HG03064 (cell line): ENCODE measurements around the gene CHPF2.

ENCODE experiments used
- ATAC-seq: cut with Tn5 transposase; IDR thresholded peaks from one replicate; pipeline ENCODE4 v1.9.1; 2021; ENCODE audit warnings: low read depth; ENCODE audit not compliant: unreplicated experiment

CHPF2 gene

DNA sequence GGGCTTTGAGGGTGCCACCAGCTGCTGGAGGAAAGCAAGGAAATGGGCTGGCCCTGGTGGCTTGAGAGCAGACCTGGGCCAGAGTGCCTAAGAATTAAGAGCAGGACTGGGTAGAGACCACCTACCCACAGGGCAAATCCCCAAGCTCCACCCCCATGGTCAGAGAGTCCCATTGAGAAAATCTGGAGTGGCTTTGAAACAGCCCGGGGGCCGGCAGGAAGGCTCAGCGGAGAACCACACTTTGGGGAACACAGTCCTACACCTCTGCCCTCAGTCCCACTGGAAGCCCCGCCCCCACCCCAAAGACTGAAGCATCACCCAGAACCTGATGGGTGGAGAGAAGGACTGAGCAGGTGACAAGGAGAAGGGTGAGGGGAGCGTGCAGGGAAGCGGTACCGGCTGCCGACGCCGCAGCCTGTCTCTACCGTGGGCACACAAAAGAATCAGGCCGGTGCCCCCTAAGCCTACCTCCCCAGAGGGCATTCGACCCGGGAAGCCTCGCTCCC lies 12.6 kb downstream of the CHPF2 start:
- no peak for ATAC-seq

DNA sequence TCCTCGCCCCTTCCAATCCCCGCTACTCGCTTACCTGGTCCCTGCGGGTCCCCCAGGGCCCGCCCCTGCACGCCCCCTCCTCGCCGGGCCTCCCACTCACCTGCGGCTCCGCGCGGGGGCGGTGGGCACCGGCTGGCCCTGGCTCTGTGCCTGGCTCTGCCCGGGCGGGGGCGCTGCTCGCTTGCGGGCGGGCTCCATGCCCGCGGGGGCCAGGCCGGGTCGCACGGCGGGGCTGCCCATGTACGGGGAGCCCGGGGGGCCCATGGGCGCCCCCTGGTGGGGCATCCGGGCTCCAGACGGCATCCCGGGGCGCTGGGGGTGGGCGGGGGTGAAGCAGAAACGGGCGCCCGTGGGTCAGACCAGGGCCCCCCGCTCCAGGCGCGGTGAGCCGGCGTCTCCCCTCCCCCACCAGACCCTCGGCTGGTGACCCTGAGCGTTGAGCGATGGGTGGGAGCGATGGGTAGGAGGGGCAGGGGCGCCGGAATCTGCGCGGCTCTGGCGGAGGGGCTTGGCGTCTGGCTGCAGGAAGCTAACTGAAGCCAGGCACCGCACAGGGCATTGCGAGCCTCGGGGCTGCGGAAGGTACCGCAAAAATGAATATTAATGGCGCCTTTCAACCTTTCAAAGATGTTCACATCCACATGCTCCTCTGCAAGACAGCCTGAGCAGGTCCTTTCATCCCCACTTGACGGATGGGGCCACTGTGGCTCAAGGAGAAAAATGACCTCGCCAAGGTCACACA lies 13.2 kb downstream of the CHPF2 start:
- ATAC-seq, result no peak

DNA sequence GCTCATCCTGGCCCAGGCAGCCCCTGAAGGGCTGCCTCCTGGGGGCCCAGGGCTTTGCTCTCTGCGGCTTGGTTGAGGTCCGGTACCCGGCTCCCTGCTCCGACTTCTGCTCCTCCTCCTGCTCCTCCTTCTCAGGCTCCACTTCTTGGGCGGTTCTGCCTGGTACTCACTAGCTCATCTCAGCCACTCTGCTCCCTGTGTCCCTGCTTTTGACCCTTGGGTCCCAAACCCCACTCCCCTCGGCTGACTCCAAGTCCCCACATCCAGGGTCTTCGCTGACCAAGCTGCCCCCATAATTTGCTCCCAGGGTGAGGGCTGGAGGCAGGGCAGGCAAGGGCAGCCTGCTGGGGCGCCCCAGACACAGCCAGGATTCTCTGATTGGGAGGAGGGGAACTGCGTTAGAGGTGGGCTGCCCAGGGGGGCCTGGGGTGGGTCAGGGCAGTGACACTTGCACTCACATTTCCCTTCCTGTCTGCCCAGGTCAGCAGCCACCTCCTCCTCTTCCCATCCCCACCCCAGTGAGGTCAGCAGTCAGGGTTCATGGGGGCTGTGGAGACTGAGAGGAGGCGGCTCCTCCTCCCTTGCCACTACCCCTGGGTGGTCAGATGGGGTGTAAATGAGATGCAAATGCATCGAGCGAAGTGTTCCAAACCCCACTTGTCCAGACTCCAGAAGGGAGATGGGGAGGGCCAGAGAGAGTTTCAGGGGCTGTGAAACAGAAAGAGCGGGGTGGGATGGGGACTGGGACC lies 14.0 kb downstream of the CHPF2 start:
- ATAC-seq, result no peak

DNA sequence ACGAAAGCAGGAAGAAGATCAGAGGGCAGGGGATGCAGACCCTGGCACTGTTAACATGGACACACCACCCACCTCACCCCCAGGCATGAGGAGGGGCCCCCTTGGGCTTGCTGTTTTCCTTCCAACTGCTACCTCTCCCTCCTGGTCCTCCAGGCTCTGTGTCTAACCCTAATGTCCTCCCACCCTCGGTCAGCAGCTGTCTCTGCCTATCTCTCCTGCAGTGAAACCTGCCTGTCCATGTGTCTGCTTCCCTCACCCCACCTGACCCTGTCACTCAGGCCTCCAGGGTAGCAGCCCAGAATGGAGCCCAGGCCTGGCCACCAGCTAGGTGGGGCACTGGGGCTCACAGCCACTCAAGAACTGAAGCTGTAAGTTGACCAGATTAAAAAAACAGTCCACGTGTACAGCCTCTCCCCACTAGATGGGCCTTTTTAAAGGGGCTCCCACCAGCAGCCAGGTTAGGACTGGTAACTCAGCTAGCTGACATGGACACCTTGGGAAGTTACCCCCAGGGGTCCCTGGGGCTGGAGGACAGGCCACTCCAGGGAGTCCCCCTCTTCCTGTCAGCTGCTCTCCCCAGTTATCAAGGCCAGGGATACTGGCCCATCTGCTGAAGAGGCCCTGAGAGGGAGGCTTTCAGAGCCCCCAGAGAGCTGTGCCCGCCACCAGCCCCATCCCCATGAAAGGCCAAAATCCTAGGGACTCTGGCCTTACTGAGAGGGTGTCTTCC lies 14.7 kb downstream of the CHPF2 start:
- ATAC-seq, result no peak

DNA sequence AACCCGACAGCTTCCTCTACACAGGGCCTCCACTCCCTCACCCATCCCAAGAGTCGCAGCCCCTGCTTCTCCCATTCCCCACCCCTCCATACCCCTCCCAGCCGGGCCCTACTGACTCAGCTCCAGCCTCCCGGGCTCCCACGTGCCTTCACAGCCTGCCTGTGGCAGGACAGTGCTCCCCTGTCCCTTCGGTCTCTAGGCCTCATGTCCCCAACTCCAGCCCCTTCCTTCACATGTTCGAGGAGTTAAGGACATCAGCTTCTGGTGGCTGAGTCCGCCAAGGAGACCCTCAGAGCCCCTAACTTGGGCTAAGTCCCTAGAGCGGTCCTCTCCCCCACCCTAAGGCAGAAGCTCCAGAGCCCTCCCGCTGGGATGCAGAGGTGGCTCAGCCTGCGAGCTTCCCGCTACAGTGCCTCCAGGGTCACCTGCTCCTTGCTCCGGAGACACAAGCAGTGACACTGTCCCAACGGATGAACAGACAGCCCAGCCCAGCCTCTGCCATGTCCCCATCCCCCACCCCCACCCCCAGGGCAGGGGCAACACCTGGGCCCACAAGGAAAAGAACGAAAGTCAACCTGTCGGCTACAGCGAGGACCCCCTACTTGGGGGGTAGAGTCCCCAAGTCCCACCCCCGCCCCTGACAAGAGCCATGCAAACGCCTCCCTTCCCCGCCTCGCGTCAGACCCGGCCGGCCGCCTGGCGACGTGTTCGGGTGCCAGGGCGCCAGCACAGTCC lies 15.5 kb downstream of the CHPF2 start:
- no peak for ATAC-seq

DNA sequence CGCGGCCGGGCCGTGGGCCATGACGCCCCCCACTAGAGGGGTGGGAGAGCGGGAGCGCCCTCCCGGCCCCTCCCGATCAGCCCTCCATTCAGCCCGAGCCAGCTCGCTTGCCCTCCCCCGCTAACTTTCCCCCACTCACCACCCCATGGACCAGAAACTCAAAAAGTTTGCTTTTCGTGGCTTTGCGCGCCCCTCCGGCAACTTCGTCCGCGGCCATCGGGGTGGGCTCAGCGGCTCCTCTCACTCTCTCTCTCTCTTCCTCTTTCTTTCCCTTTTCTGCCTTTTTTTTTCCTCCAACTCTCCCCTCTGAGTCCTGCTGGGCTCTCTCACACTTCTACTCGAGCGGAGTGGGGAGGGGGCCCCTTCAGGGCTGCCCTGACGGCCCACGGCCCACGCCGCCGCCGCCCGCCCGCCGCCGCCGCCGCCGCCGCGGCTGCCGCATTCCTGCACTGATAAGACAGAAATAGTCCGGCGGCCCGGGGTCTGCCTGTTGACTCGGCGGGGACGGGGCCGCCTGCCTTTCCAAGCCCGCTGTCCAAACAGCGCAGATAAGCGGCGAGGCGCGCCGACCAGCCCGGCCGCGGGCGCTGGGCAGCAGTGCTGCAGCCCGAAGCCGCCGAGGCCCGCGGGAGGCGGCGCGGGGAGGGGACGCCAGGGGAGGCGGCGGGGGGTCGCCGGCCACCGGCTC lies 16.2 kb downstream of the CHPF2 start, which contains the start of gene SMARCD3:
TSS of gene SMARCD3 (minus strand) at position 349 of the 688 bp plus-strand sequence. CDS start at position 217, 132 bp downstream.
- no peak for ATAC-seq

DNA sequence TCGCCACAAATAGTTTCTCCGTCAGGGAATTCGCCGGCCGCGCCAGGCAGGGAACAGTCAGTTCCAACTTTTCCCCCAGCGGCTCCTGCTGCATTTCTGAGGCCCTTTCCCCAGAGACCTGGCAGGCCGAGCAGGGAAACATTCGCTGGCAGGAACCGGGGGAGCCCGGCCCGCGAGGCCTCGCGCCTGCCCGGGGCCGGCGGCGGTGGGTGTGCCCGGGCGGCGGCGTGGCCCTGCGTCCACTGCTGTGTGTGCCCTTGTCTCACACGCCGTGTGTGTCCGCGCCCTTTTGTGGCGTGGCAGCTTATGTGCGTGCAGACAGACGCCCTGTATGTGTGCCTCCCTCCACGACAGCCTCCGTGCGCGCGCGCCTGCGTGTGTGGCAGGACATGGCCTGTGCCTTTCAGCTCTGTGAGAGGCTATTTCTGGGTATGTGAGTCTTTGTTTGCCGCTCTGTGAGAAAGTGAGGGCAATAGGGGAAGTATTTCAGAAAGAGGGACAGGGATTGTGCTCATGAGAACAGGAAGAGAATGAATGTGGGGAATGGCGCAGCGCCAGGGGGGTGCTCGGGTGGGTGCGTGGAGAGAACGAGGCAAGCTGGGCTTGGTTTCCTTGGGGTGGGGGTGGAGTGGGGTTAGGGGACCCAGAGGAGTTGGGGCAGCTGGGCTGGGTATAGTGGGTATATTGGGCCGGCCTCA lies 16.9 kb downstream of the CHPF2 start:
- ATAC-seq, result no peak

DNA sequence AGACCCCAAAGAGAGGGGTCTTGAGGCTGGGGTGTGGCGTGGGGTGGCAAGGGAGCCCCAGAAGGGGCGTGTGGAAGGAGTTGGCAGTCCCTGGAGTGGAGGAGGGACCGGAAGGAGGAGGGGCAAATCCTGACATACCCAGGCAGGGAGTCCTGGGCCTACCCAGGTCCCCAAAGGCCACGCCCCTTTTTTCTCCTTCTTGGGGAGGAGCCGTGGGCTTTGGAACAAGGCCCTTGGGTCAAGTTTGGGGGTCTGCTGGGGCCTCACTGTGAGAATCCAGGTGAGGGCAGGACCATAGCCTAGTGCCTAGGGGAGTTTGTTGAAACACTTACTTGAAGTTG lies 17.4 kb downstream of the CHPF2 start:
- ATAC-seq, result no peak

DNA sequence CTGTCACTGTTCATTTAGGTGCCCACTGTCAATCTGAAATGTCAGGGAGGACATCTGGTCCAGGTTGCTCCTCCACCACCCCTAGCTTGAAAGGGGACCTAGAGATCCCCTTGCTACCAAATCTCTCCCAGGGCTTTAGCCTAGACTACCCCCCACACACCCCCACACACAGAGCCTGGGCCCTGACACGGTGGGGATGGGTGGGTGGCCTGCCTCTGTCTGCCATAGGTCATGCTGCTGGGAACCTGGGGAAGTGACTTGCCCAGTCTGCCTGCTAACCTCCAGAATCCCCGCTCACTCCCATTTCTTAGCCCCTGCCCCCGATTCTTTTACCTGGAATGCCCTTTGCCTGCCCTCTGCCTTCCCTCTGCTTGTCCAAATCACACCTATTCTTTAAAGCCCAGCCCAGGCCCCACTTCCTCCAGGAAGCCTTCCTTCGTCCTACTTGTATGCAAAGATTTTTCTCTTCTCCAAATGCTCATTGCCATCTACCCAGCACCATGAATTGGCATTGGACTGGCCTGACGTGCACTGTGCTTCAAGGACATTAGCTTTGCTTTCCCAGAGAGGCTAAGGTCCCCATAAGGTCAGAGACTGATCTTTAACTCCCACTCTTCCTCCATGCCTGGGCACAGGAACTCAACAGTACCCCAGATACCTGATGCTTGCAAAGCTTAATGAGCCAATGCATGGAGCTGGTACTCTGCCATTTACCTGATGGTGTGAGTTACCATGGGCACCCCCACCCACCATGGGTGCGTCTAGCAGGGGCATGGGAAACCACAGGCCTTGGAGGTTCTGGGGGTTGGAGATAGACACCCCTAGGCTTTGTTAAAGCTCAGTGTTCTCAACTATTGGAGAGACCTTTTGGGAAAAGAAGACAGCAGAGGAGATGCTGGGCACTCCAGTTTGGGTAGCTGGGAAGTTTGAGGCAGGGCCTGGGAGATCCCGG lies 18.2 kb downstream of the CHPF2 start:
- no peak for ATAC-seq

DNA sequence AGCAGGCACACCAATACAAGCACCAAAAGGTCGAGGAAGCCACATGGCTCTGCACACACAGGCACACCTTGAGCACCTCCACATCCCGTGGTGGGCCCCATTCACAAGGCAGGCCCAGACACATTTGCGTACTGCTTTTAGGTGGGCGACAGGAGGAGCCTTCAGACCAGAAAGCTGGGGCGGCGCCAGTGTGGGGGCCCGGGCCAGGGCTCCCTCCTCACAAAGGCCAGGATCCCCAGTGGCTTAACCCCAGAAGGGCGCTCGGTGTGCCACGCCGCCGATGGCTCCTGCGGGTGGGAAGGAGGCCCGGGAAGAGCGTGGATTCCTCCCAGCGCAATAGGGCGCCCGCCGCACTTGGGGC lies 19.0 kb downstream of the CHPF2 start:
- ATAC-seq, result no peak

DNA sequence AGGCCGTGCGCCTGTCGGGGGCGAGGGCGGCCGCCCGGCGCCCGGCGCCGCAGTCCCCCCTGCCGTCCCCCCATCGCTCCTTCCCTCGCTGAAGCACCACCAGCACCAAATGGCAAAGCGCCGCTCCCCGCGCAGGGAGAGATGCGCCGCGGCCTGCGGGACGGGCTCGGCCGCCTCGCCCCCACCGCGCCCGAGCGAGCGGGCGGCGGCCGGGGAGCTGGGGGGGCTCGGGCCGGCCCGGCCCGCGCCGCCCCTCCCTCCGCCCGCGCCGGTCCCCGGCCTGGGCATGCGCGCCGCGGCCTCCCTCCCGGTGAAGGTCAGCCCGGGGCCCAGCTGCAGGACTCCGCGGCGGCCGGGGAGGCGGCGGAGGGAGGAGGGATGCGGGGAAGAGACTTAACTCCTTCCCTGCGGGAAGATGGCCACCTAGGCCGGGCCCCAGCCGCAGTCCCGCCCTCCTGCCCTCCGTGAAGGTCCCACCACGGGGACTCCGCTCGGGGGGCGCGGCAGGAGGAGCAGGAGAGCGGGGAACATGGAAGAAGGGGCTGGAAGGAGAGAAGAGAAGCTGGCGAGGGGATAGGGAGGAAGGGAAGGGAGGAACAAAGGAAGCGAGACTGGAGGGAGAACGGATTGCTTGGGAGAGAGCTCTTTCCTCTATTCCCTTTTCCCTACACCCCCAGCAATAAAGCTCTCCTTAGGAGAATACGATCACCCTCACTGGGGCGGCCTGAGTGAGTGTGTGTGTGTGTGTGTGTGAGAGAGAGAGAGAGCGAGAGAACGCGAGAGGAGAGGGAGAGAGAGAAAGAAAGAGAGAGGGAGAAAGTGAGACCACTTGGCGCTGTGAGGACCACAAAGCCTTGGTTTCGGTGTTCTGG lies 19.6 kb downstream of the CHPF2 start:
- ATAC-seq, result no peak

DNA sequence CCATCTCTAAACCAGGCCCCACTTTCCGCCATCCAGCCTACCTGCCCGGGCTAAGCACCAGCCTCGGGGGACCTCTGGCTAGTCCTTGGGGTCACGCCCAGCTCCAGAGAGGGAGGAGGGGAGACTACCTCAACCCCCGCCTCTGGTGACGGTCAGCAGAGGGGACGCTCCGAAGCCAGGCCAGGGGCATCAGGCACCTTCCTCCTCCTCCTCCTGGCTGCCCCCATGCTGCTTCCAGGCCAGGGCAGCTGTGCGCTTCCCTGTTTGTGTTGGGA lies 20.2 kb downstream of the CHPF2 start:
- ATAC-seq, result no peak

DNA sequence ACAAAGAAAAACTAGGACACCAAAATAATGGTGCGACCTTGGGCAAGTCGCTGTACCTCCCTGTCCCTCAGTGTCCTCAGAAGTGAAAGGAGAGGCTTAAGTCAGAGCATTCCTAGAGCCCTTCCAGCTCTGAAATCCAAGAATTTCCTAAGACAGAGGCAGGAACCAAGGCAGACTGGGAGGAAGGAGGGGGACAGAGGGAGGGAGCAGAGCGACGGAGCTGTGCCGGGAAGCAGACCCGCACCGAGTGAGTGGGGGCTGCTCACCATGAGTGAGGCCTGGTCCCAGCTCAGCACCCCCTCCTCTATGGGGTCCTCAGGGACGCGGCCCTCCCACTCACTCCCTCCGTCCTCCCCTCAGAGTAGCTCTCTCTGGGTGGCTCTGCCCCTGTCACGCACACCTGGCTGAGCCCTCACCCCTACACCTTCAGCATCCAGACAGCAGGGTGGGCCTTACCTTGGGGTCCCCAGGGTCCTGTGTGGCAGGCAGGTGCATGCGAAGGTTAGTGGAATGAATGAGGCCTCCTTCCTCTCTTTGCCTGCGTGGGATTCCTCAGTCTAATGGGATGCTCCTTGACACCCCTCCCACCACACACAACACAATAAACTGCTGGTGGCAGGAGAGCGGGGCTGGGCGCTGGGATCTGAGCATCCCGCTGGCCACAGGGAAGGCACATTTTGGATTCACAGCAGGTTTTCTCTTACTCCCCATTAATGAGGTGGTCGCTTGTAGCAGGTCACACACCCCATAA lies 20.9 kb downstream of the CHPF2 start:
- ATAC-seq, result no peak

DNA sequence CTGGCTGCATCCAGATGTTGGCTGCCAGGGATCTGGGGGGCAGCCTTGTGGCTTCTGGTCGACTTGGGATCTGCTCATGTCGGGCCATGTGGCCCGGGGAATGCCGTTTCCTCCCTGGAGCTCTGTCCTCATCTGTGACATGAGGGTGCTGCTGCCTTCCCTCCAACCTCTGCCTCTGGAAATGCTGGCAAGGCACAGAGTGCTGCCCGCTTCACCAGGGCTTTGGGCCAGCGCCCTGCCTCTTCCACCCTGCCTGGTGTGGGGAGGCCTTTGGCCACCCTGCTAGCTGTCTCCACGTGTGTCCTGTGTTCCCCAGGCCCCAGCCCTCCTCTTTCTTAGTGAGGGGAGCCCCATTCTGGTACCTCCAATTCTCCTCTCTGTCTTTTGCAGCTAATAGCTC lies 22.0 kb downstream of the CHPF2 start:
- ATAC-seq, result no peak

DNA sequence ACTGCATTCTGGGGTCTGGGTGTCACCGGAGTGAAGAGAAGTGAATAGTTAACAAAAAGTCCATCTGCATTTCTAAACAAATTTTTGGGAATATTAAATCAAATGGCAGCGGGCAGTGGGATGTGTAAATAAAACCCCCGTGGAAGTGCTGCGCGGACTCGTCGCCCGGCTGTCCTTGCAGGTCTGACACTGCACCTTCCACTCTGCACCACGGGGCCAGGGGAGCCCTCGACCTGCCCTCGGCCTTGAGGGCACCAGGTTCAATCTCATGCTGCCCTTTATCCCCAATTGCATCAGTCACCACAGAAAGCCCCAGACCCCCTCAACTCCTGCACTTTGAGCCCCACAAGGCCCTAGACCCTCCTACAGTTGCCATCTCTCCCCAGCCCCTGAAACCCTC lies 22.6 kb downstream of the CHPF2 start:
- no peak for ATAC-seq

DNA sequence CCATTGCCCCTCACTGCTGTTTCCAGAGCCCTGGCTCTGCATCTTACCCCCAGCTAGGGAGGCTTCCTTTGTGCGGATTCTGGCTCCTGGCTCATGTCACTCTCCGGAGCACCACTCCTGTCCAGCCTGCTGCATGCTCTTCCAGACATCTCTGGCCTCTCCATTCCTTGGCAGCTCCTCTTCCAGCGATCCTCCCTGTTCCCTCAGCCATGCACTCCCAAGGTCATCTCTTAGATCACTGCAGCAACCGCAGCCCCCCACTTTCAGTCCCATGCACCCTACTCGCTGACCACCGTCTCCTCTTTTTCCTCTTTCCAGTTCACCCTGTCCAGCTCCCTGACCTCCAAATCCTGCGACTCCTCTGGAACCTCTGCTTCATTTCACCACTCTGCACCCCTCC lies 23.1 kb downstream of the CHPF2 start:
- ATAC-seq, result no peak

DNA sequence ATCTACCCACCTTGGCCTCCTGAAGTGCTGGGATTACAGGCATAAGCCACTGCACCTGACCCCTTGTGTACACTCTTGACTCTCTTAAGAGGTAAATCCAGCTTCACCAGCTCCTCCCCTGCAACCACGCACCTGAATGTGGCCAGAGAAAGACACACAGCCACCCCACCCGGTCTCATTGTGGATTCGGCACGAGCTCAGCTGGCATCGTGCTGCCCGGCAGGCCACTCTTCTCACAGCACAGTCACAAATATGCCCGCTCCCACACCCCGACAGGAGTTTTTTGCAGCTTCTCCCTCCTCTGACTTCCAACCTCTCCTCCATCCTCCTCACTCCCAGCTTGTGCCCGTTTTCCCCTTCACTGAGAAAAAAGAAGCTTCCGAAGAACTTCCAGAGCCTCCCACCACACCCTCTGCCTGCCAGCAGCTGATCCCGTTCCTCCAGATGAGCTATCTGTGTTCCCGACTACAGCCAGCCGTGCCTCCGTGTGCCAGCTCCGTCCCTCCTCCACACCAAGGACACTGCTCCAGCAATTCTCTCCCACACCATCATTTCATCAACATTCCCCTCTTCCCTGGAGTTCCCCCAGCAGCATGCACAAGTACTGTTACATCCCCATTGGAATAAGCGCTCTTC lies 24.2 kb downstream of the CHPF2 start:
- no peak for ATAC-seq
